Muscle layer of duodenum (tissue), 2 donors: ENCODE measurements around the gene C1QTNF9B.

Experiments
- H3K27ac ChIP-seq: one replicate; pipeline ENCODE4 v1.7.0; 2013; ENCODE audit warnings: mild to moderate bottlenecking, low read length
- H3K27me3 ChIP-seq: one replicate; pipeline ENCODE4 v1.7.0; 2013; ENCODE audit warnings: low read depth, mild to moderate bottlenecking, control low read depth, low read length
- H3K36me3 ChIP-seq, 2 donors: one replicate each; pipeline ENCODE4 v1.7.0; 2013; ENCODE audit warnings: low read length in 2 of 2, control low read depth in 1 of 2, mild to moderate bottlenecking in 1 of 2; ENCODE audit not compliant: insufficient read depth in 2 of 2, control insufficient read depth in 1 of 2
- H3K4me1 ChIP-seq, 2 donors: one replicate each; pipeline ENCODE4 v1.7.0; 2013; ENCODE audit warnings: low read length in 2 of 2, mild to moderate bottlenecking in 2 of 2, control low read depth in 1 of 2, moderate library complexity in 1 of 2; ENCODE audit not compliant: insufficient read depth in 2 of 2, control insufficient read depth in 1 of 2
- H3K4me3 ChIP-seq, 2 donors: one replicate each; pipeline ENCODE4 v1.7.0; 2013; ENCODE audit warnings: low read length in 2 of 2, low read depth in 1 of 2, mild to moderate bottlenecking in 1 of 2
- H3K9me3 ChIP-seq, 2 donors: one replicate each; pipeline ENCODE4 v1.7.0; 2013; ENCODE audit warnings: low read length in 2 of 2, control low read depth in 1 of 2, mild to moderate bottlenecking in 1 of 2; ENCODE audit not compliant: control insufficient read depth in 1 of 2
- donor health status: healthy.

The C1QTNF9B gene

DNA sequence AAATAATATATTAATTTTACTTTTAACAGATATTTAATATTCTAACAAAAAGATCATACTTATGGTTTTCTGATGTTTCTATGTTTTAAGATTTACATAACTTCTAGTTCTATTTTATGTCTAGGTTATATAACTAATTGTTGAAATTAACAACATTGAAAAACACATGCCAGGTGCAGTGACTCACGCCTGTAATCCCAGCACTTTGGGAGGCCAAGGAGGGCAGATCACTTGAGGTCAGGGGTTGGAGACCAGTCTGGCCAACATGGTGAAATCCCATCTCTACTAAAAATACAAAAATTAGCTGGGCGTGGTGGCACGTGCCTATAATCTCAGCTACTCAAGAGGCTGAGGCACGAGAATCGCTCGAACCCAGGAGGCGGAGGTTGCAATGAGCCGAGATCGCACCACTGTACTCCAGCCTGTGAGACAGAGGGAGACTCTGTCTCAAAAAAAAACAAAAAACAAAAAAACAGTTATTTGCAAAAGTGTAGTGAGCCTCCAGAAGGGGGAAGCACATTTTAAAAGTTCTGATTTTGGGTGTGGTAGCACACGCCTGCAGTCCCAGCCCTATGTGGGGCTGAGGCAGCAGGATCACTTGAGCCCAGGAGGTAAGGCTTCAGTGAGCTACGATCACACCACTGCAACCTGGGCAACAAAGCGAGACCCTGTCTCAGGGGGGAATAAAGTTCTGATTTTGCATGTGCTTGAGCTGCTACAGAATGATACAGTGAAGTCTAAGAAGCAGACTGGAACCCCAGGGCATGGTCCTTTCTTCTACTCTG is 26.8 kb downstream of the C1QTNF9B start:
- Histone ChIP-seq H3K4me3 (no peak overlapping the region), H3K27ac (no peak overlapping the region), H3K9me3 (no peaks in the 10 kb centered on the region), H3K27me3 (no peaks in the 10 kb centered on the region), H3K36me3 (peaks cover 0 to 7% of the 10 kb centered on the region in 2 donors), H3K4me1 (no peaks in the 10 kb centered on the region)

DNA sequence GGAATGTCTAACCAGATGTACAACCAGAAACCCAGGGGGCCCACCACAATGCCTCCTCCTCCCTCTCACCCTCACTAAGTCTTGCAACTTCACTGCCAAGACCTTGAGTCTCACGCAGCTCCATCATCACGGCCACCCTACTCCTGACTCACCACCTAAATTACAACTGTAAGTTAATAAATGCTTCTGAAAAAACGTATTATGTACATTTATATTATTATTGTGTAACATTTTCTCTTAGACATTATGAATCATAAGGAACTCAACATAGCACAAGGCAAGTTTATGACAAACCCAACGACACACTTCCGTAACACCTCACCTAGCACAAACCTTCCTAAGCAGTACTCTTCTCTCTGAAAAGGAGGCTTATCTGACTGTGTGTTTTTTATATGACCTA is 28.8 kb downstream of the C1QTNF9B start:
- Histone ChIP-seq H3K27me3 (no peaks in the 10 kb centered on the region), H3K4me1 (no peaks in the 10 kb centered on the region), H3K4me3 (no peak overlapping the region), H3K27ac (no peak overlapping the region), H3K36me3 (no peaks in the 10 kb centered on the region), H3K9me3 (no peaks in the 10 kb centered on the region)

DNA sequence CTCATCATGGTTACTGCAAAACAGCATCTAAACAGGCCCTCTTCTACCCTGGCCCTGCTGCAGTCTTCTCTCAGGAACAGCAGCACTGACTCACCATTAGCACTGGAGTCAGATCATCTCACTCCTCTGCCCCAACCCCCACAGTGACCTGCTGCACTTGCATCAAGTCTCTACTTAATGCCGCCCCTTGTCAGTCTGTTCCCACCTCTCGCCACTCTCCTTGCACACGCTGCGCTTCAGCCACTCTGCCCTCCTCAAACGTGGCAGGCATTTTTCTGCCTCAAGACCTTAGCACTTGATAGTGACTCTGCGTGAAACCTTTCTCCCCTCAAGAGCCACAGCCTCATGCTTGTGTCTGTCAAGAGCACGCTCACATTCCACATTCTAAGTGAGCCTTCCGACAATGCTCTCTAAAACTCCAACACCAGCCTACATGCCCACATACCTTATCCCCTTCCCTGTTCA is 30.2 kb downstream of the C1QTNF9B start:
- Histone ChIP-seq H3K27me3 (no peaks in the 10 kb centered on the region), H3K36me3 (no peaks in the 10 kb centered on the region), H3K4me3 (no peak overlapping the region), H3K27ac (no peak overlapping the region), H3K9me3 (no peaks in the 10 kb centered on the region), H3K4me1 (no peaks in the 10 kb centered on the region)

DNA sequence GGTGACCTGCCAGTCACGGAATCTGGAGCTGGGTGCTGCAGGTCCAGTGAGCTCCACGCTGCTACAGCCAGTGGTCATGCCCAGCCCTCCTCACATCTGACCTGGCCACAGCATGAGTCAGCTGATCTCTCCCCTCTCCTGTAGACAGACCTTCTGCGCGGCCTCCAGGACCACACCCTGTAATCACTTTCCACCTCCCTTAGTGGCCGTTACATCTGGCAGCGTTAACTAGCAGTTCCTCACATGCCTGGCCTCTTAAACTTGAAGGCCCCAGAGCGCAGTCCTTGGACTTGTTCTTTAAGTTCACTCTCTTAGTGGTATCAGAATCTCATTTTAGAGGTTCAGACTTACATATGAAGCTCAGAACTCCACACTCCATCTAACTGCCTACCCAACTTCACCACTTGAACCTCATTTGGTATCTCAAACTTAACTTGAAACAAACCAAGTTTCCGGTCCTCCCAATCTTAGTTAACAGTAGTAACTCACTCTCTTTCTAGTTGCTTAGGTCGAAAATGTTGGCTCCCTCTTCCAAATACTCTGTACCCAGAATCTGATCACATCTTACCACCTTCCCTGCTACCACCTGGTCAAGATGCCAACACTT is 30.8 kb downstream of the C1QTNF9B start:
- H3K27me3 ChIP-seq: no peaks in the 10 kb centered on the region
- no peak overlapping the region for H3K27ac ChIP-seq
- no peaks in the 10 kb centered on the region for H3K4me1 ChIP-seq
- peaks cover 0 to 5% of the 10 kb centered on the region in 2 donors for H3K36me3 ChIP-seq
- no peaks in the 10 kb centered on the region for H3K9me3 ChIP-seq
- H3K4me3 ChIP-seq: no peak overlapping the region

DNA sequence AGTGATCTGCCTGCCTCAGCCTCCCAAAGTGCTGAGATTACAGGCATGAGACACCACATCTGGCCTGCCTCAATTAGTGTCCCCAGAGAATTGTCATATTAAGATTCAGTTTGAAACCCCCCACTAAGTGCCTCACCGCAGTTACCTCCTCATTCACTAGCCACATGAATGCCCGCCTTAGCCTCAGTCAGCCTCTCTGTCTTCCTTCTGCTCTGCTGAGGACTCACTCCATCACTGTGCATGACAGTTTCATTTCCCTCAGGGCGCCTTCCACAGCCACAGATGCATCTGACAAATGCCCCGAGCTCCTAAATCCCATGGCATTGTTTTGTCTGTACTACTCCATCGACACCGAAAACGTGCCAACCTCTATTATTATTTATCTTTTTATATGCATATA is 31.4 kb downstream of the C1QTNF9B start:
- H3K27me3 ChIP-seq: no peaks in the 10 kb centered on the region
- H3K4me1 ChIP-seq: no peaks in the 10 kb centered on the region
- no peak overlapping the region for H3K4me3 ChIP-seq
- H3K9me3 ChIP-seq: no peaks in the 10 kb centered on the region
- no peak overlapping the region for H3K27ac ChIP-seq
- peaks cover 0 to 5% of the 10 kb centered on the region in 2 donors for H3K36me3 ChIP-seq

DNA sequence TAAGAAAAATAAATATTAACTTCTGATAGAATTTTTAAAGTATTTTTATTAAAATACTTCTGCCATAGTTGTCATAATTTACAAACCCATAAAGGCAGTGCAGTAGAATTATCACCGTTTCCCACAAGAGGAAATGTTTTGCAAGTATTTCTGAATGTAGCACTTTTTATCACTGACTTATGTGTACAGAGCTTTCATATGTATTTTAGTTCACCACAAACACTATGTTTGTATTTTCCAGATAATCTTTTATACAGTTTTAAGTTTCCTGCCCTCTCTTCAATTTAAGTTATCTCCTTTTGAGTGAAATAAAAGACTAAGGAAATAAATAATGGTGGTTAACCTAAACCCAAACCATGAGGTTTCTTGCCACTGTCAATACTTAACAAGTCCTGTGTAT is 32.3 kb downstream of the C1QTNF9B start:
- Histone ChIP-seq H3K36me3 (peaks cover 0 to 5% of the 10 kb centered on the region in 2 donors), H3K27me3 (no peaks in the 10 kb centered on the region), H3K4me1 (no peaks in the 10 kb centered on the region), H3K9me3 (no peaks in the 10 kb centered on the region), H3K27ac (no peak overlapping the region), H3K4me3 (no peak overlapping the region)

DNA sequence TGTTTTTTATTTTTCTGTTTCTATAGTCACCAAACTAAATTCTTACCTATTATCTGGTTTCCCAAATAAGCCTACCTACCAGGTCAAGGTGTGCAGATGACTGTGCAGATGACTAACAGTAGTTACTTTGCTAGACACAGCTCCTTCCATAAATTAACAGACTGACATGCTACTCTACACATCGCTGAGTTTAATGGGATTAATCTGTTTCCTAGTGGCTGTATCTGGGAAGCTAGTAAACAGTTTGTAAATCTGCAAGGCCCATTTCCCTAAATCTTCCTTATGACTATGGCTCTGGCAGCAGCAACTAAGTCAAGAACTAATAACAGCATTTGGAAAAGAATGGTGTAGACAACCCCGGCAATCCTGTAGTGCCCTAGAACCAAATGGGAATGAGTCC is 36.0 kb downstream of the C1QTNF9B start:
- H3K27ac ChIP-seq: no peak overlapping the region
- H3K27me3 ChIP-seq: no peaks in the 10 kb centered on the region
- H3K9me3 ChIP-seq: no peaks in the 10 kb centered on the region
- peaks cover 5 to 10% of the 10 kb centered on the region in 2 donors for H3K36me3 ChIP-seq
- H3K4me1 ChIP-seq: no peaks in the 10 kb centered on the region
- H3K4me3 ChIP-seq: no peak overlapping the region

DNA sequence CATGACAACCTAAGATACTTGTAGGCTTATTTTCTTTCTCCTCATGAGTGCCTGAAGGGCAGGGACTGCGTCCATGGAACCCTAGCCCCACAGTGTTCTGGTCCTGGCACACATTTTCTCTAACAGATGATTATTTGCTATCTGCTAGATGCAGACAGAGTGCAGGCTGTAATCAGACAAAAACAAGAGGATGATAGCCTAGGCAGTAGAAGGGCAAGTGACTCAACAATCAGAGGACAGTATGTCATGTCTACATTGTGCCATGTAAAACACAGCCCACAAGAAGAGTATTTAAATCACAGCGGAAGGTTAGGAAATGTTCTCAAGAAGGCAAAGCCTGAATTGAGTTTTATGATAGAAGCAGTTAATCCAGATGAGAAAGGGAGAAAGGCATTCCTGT is 37.4 kb downstream of the C1QTNF9B start:
- Histone ChIP-seq H3K36me3 (peaks cover 5 to 16% of the 10 kb centered on the region in 2 donors), H3K4me3 (no peak overlapping the region), H3K9me3 (no peaks in the 10 kb centered on the region), H3K4me1 (no peaks in the 10 kb centered on the region), H3K27ac (no peak overlapping the region), H3K27me3 (no peaks in the 10 kb centered on the region)

DNA sequence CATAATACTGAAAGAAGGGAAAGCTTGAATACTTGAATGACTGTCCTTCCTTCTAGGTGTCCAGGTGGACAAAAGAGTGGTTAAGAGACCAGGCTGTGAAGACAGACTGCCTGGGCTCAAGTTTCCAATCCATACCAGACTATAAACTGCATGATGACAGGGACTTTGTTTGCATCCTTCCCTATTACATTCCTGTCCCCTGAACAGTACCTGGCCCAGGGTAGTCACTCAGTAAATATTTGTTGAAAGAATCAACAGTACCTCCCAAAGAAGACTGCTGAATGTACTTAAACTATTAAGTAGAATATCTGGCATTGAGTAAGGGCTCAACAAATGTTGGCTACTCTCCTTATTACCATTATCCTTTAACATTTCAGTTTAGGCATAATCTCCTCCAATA is 37.8 kb downstream of the C1QTNF9B start:
- H3K27ac ChIP-seq: no peak overlapping the region
- H3K36me3 ChIP-seq: peaks cover 5 to 16% of the 10 kb centered on the region in 2 donors
- H3K27me3 ChIP-seq: no peaks in the 10 kb centered on the region

DNA sequence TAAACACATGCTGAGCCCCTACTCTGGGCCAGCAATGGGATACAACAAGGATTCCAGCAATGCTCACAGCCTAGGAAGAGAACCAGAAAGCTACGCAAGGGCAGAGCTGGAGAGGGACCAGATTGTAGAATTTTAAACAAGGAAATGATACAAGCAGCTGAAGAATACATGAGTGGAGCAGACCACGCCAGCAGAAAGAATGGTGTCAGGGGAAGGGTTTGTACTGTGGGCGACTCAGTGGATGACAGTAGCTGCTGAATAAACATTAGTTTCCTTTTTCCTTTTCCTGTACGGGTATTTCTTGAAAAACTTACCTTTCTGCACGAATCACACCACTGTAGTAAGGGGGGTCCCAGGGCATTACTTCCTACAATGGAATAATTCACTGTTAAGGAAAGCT is 38.8 kb downstream of the C1QTNF9B start:
- no peaks in the 10 kb centered on the region for H3K9me3 ChIP-seq
- no peaks in the 10 kb centered on the region for H3K27me3 ChIP-seq
- H3K27ac ChIP-seq: no peak overlapping the region
- H3K36me3 ChIP-seq: peaks cover 5 to 16% of the 10 kb centered on the region in 2 donors
- H3K4me3 ChIP-seq: no peak overlapping the region
- H3K4me1 ChIP-seq: no peaks in the 10 kb centered on the region

More for the DNA sequence above, 37.8 kb downstream of the C1QTNF9B start:
- no peaks in the 10 kb centered on the region for H3K4me1 ChIP-seq
- no peak overlapping the region for H3K4me3 ChIP-seq
- H3K9me3 ChIP-seq: no peaks in the 10 kb centered on the region

DNA sequence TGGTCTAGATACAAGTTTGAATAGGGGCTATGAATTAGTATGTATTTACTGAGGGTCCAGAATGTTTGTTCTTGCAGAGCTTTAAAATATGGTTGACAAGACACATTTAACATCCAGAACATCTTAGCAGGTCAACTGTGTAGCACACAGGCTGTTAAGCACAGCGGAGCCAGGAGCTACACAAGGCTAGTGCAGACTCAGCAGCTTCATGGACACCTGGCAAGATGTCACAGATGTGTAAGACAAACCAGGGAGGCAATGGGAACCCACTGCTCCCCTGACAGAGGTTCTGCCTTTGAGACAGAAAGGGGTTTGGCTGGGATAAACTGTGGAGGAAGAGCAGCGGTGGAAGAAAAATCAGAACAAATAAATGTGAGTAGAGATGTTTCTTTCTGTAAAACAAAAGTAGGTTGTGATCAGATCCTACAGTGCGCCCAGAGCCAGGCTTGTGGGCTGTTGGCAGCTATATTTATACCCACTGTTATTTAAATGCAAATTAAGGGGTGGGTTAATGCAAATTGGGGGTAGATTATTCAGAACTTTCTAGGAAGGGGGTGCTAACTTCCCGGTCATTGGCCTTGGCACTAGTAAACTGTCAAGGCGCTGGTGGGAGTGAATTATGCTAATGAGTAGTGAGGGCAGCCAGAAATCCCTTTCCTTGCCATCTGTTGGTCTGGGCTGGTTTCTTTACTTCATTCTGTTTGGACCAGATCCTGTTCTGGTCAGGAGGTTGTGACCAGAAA is 41.1 kb downstream of the C1QTNF9B start:
- H3K9me3 ChIP-seq: no peaks in the 10 kb centered on the region
- H3K27me3 ChIP-seq: no peaks in the 10 kb centered on the region
- no peak overlapping the region for H3K27ac ChIP-seq
- no peak overlapping the region for H3K4me3 ChIP-seq
- peaks cover 0 to 16% of the 10 kb centered on the region in 2 donors for H3K36me3 ChIP-seq
- H3K4me1 ChIP-seq: no peaks in the 10 kb centered on the region
